Measurements from ENCODE around the gene OSCAR.
A peak's percentile ranks its signal among the peaks of the same experiment; 100 is the strongest.

The OSCAR gene, protein sequence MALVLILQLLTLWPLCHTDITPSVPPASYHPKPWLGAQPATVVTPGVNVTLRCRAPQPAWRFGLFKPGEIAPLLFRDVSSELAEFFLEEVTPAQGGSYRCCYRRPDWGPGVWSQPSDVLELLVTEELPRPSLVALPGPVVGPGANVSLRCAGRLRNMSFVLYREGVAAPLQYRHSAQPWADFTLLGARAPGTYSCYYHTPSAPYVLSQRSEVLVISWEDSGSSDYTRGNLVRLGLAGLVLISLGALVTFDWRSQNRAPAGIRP

DNA sequence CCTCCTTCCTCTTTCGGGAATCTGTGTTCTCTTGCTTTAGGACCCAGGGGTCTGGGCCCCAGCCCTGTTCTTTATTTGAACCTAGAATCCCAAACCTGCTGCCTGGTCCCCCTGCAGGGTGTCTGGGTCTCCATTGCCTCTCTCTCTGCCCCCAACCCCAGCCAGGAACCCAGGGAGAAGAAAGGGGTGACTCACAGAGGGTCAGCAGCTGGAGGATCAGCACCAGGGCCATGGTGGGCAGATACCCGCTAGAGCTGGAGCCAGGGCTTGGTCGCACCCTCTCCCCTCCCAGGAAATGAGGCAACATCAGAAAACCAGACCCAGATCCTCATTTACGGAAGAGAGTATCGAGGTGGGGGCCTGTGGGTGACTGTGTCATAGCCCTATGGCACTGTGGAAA is at the start of gene OSCAR:
Gene OSCAR, minus strand, starts transcription at position 243 of the 400 bp plus-strand sequence. Its CDS starts 11 bp downstream, at position 232.
- DNase-seq, result no peak

DNA sequence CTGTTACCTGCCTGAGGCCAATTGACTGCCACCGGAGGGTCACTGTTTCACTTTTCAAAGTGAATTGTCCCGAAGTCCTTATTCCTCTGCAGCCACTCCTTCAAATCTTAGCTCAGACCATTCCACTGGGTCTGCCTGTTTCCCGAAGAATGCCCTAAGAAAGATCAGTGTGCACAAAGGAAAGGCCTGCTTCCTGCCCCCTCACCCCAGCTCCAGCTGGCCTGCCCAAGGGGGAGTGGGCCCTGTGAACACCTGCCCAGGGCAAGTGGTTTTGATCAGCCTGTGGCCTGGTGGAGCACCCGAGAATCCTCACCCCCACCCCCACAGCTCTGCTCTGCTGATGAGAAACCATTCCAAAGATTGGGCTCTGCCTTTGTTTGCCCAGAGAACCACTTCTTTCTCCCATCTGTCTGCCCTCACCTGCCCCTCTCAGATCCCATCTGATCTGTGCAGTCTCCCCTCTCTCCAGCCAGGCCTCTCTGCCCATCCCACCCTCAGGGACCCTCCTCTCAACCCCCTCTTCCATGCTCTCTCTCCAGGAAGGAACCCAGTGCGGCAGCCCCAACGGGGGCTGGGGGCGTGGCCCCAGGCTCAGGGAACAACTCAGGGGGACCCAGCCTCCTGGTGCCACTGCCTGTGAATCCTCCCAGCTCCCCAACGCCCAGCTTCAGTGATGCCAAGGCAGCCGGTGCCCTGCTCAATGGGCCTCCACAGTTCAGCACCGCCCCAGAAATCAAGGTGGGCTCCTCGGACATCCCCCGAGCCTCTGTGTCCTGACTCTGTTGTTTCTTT is 48.6 kb upstream of the OSCAR start:
- no peak for DNase-seq

DNA sequence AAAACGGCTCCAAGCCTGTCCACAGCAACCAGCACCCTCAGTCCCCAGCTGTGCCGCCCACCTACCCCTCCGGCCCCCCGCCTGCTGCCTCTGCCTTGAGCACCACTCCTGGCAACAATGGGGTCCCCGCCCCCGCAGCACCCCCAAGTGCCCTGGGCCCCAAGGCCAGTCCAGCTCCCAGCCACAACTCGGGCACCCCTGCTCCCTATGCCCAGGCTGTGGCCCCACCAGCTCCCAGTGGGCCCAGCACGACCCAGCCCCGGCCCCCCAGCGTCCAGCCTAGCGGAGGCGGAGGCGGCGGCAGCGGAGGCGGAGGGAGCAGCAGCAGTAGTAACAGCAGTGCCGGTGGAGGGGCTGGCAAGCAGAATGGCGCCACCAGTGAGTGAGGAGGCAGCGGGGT is 47.6 kb upstream of the OSCAR start:
- no peak for DNase-seq

DNA sequence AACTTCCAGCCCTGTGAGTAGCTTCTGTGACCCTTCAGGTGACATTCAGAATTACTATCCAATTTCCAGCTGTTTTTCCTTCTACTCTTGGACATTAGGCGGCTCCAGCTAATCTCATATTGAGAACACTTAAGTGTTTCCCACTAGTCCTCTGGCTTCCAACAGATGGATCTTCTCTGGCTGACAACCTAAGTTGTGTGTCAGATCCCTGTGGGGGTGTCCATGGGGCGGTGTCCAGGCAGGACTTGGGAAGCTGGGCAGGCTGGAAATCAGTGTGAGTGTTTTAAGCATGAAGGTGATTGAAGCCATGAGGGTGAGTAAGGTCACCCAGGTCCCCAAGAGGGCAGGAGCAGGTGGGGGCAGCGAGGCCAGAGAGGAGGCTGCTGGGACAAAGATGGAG is 47.1 kb upstream of the OSCAR start:
- no peak for DNase-seq

GRCh38 chr19:54145541-54146158 is 45.0 kb upstream of the OSCAR start:
- no peak for DNase-seq

- no peak for DNase-seq
Observed at GRCh38 chr19:54142166-54142780, 41.7 kb upstream of the OSCAR start.

DNA sequence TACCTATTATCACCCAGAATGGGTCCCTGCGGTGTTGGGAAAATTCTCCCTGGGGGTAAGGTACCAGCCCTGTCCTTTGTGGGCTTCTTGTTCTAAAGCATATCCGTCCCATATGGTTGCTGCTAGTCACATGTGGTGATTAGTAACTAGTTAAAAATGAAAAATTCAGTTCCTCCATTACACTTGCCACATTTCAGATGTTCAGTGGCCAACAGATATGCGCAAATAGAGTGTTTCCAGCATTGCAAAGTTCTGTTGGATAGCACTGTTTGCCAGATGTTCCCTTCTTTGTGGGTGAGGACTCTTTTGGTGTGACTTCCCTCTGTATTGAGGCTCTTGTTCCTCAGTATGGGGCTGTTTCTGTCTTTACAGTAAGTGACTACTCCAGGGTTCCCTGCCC is 40.8 kb upstream of the OSCAR start:
- DNase-seq, result no peak

GRCh38 chr19:54138489-54139256 is 38.1 kb upstream of the OSCAR start:
- no peak for DNase-seq

DNA sequence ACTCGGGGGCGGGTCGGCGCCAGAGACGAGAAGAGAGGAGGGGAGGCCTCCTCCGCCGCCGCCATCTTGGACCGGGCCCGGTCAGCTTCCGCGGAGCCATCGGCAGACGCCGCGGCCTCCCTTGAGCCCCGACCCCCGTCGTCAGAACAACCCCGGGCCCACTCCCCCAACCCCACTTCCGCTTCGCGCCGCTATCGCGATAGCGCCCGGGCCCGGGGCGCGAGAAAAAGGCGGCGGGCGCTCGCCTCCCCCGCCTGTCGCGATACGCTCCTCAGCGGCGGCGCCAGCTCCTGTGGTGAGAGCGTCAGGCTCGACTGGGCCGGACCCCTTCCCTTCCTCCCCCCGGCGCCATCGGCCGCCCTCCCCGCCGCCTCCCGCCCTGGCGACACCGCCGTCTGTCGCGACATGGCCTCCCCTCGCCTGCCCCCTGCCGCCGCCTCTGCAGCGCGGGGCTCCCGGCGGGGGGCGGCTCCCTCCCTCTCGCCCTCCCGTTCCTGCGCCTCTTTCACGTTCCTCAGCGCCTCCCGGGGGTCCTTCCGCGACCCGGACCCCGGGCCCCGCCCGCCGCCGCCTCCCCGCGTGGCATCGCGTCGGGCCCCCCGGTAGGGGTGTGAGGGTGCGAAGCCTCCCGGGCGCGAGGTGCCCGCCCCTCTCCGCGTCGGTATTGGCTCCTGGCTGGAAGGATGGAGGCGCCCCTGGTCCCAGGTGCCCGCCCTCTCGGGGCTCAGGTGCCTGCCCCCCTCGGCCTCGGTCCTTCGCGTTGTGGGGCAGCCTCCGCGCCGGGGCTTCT is 37.3 kb upstream of the OSCAR start, which contains the start of gene CNOT3:
Gene CNOT3, plus strand, starts transcription at position 64 of the 790 bp plus-strand sequence. CDS start 5,217 bp downstream, outside the sequence.
- DNase-seq, result no peak

- peak; percentile 100 for DNase-seq
Observed at GRCh38 chr19:54136864-54137698, 36.5 kb upstream of the OSCAR start.

- no peak for DNase-seq
Observed at GRCh38 chr19:54136086-54136863, 35.7 kb upstream of the OSCAR start.

GRCh38 chr19:54133957-54134590 is 33.5 kb upstream of the OSCAR start:
- no peak for DNase-seq

DNA sequence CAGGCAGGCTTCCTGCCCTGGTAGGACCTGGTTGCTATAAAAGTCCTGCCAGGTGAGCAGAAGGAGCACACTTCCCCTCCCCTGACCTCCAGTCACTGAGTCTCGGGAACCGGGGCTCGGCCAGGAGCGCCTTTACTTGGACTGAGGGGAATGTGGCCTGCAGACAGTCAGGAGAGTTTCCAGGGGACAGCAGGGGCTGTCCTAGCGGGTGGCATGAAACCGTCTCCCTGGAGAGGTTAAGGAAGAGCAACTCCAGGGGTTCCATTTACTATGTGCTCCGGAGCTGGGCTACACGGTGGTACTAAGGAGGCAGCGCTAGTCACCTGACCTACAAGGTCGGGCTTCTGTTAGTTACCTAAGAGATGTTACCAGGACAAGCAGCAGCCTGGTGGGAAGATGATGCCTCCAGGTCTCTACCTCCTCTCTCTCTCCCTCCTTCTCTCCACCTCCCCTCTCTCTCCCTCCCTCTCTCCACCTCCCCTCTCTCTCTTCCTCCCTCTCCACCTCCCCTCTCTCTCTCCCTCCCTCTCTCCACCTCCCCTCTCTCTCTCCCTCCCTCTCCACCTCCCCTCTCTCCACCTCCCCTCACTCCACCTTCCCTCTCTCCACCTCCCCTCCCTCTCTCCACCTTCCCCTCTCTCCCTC is 32.8 kb upstream of the OSCAR start:
- DNase-seq, result peak; percentile 89

DNA sequence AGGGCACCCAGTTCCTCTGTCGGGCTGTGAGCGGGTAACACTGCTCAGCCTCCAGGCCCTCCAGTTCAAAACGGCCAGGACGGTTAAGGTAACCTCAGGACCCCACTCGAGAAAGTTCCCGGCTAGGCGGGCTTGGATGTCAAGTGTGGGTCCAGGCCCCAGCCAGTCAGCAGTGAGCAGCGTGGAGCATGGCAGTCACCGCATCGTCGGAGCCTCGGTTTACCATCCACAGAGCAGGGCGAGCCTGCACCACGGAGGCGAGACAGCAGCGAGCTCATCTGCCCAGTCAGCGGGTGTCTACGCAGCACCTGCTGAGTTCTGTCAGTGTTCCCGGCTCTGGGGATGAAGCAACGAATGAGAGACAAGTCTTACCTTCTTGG is 29.0 kb upstream of the OSCAR start:
- no peak for DNase-seq

DNA sequence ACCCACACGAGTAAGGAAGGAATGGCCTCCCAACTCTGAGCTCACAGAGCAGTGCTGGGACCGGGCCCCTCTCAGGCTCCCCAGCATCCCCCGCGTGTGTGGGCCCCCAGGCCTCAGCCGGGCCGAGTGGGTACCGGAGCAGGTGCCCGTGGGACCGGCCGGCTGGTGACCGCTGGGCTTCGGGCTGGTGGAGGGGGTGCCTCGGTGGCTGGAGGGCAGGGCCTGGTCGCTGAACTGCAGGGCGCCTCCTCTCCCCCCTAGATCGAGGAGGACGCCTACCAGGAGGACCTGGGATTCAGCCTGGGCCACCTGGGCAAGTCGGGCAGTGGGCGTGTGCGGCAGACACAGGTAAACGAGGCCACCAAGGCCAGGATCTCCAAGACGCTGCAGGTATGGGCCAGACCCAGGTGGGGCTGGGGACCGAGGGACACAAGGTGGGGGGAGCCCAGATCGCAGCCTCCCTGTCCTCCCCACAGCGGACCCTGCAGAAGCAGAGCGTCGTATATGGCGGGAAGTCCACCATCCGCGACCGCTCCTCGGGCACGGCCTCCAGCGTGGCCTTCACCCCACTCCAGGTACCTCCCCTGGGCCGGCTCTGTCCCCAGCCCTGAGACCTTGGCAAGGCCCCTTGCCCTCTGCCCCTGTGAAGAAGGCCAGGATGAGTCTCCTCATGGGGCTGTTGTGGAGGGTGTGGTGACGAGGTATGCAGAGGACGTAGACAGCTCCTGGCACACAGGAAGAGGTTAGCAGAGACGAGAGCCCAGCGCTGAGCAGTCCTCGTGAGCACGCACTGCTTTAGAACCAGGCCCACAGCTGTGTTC is 28.4 kb upstream of the OSCAR start:
- no peak for DNase-seq

DNA sequence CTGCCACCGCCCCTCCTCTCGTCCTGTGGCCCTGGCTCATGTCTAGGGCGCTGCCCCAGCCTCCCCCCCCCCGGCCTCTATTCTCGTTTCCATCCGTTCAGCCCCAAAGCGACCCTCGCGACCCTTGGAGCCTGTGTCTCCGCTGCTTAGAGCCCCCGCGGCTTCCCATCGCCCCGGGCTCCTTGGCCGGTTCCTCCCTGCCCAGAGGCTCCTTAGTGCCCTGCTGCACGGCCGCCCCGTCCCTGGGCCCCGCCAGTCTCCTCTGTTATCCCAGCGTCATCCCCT is 27.8 kb upstream of the OSCAR start:
- DNase-seq, result no peak

DNA sequence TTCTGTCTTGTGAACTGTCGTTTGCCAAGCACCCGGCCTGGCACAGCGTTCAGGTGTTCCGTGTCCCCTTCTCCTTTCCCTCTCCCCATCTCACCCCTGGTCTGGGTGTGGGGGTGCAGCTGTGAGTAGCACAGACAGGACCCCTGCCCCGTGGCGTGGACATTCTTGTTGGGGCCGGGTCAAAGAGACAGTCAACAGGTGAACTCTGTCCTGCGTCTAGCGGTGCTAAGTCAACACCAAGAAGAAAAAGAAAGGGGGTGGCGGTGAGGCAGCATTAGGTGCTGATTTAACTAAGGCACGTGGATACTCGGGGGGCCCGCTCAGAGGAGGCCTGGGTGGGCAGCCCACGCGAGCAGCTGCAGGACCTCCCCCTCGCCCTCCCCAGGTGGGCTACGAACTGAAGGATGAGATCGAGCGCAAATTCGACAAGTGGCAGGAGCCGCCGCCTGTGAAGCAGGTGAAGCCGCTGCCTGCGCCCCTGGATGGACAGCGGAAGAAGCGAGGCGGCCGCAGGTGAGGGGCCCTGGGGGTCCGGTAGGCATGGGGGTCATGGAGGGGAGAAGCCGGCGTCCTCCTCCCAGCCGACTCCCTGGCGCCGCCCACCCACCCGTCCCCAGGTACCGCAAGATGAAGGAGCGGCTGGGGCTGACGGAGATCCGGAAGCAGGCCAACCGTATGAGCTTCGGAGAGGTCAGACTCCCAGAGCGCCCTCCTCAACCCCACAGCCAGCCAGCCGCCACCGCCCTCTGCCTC is 27.3 kb upstream of the OSCAR start:
- DNase-seq, result no peak

DNA sequence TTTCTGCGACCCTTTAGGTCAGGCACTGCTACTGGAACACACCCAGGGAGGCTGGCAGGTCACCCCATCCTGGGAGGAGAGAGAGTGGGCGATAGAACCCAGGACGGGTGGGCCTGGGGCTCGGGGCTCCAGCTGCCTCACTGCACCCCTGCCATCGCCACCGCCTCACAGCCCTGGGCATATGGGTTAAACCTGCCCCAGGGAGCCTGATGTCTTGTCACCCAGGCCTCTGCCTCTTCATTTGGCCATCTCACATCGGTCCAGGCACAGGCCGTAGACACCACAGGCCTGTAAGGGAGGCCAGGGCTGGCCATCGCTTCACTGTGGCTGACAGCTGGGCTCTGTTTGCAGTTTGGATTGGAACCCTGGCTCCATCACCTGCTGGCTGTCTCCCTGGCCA is 25.1 kb upstream of the OSCAR start:
- no peak for DNase-seq
